CD1c-positive myeloid dendritic cell (primary cell): Measurements from ENCODE around the gene NR2F2.
"Not testable (repeated sequence)": the region's sequence is repeated elsewhere in the genome, so short reads cannot be mapped to it uniquely, and the experiment has no call there.

ENCODE experiments used
- DNase-seq: peaks from one replicate; pipeline ENCODE4 v3.0.0-alpha.2; 2016; ENCODE audit errors: extremely low spot score

The NR2F2 gene

DNA sequence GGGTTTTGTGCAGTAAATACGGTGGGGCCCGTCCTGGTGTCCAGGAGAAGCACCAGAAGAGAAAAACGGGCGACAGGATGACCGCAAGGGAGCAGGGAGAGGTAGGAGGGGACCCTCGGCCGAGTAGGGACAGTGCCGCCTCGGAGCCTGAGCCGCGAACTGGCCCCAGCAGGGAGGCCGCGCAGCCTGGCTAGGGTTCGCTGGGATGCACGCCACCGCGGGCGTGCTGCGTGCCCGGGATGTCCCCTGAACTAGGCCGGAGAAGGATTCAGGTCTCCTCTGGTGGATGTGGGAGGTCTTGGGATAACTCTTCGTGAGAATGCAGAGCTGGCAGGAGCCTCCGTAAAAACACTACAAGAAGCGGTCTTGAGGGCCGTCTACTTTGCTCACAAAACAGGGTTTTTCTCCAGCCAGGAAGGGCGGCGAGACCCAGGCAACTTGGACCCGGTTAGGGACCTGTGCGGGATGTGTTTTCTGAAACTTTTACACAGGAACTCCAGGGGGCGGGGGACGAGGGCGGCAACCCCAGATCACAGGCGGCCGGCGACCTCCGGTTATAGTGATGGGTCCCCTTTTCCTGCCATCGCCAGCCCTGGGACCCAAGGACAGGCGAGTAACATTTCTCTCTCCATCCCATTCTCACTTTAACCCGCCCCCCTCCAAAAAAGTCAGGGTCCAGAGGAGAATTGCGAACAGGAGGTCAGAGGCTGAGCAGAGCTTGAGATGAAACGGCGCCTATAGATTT lies 35.5 kb downstream of the NR2F2 start:
- no peak for DNase-seq

- no peak for DNase-seq
These were observed 36.0 kb downstream of the NR2F2 start for GRCh38 chr15:96366526-96366877.

- DNase-seq: no peak
These were observed 37.1 kb downstream of the NR2F2 start for GRCh38 chr15:96367311-96368200.

DNA sequence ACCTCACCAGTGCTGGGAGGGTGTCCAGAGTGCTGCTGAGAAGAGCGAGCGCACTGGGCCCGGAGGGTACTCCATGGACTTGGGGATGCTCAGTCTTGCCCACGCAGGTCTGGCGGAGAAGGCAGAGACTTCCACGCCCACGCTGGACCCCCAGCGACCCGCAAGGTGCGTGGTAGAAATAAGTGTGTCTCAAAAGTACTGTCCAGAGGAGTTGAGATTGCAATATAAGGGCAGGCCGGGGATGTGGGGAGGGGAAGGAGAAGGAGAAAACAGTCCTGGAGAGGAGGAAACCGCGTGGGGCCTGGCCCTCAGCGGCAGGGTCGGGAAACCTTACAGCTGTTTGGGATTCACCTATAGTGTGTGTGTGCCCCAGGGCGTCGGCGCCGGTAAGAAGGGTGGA lies 38.9 kb downstream of the NR2F2 start:
- DNase-seq: no peak

DNA sequence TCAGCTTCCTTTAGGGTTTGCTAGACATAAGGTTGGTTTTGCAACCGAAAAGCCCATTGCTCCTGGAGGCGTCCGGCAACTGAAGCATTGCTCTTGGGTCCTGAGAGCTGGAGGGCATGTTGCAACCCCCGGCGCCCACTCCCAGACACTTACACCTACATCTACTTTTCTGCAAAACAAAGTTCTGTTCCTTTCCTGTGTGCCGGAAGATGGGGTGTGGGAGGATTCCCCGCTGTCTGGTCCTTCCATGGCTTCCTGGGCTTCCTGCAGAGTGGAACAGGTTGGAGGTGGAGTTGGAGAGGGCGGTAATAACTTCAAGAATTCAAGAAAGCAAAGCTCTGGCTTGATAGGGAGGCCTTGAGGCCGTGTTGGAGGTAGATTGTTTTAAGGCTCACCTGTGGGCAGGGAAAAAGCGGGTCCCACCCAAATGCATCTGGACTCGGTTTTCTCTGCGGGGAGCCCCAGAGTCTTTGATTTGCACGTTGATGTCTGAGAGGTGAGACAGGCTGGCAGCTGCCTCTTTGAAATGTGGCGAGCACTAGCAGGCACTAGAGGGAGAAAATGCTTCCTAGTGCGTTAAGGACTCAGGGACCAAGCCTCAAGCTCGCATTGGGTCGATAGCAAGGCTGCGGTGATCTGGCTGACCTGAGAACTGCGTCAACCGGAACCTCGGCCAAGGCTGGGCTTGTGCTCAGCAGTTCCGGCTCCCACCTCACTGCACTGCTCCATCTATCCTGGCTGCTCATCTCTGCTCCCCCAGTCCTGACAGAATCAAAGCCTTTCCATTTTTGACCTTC lies 39.5 kb downstream of the NR2F2 start:
- DNase-seq: no peak

GRCh38 chr15:96372554-96372953 lies 42.1 kb downstream of the NR2F2 start:
- no peak for DNase-seq

DNA sequence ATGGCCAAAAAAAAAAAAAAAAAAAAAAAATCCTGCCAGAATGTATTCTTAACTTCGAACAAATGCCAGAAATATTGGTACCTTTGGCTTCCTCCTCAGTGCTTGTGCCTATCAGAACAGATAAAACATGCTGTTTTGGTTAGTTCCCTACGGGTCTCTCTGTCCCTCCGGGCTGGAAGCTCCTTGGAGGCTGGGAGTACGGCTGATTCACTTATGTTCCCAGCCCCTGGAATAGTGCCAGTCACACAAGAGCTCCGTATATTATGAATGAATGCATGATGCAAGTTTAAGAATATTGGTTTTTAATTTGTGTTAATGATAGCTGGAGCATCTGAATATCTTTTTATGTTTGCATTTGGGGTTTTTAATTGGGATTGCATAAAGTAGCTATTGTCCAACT lies 44.0 kb downstream of the NR2F2 start:
- DNase-seq: no peak

DNA sequence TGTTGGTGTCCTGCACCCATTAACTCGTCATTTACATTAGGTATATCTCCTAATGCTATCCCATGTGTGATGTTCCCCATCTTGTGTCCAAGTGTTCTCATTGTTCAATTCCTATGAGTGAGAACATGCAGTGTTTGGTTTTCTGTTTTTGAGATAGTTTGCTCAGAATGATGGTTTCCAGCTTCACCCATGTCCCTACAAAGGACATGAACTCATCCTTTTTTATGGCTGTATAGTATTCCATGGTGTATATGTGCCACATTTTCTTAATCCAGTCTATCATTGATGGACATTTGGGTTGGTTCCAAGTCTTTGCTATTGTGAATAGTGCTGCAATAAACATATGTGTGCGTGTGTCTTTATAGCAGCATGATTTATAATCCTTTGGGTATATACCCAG lies 49.1 kb downstream of the NR2F2 start:
- DNase-seq: not testable (repeated sequence)

DNA sequence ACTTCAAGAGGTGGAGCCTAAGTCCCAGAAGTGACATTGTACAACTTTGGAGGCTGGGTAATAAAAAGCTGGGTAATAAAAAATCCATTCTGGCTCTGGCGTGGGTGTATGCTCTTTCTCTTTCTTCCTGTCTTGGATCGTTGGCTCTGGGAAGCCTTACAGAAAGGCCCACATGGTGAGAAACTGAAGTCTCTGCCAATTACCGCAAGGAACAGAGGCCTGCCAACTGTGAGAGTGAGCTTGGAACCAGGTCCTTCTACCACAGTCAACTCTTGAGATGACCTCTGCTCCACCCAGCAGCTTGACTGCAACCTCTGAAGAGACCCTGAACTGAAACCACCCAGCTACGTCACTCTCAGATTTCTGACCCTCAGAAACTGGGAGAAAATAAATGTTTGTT lies 51.0 kb downstream of the NR2F2 start:
- DNase-seq: no peak

DNA sequence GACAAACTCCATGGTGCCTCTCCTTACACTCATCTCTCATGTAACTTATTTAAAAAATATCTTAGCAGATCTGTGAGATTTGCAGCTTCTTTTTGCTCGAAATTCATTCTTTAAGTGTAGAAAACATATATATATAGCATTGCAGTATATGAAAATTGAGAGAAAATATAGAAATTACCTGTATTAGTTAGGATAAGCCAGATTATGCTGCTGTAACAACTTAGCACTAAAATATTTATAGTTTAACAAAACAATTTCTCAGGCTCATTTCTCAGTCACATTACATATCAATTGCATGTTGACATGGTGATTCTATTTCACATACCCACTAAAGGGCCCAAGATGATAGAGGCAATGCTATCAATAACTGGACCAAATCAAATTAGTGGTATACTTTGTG lies 54.7 kb downstream of the NR2F2 start:
- no peak for DNase-seq

DNA sequence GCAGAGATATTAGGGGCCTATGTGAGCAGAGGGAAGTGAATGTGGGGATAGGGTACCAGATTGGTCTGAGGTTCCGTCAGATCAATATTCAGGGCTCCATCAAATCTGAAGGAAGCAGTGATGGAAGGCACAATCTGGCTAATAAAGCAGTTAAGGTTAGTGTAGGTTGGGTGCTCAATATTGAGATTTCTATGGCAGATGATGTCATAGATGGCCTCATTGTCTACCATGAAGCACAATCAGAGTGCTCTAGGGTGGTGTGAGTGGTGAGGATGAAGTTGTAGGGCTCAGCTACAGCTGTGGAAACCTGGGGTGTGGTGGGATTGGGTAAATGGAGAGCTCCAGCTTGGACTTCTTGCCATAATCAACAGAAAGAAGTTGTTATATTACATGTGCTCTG lies 58.2 kb downstream of the NR2F2 start:
- no peak for DNase-seq
